Vagina (tissue), 2 donors: ENCODE measurements around the gene TPST2. TPM values are rescaled to one million over a fixed set of nuclear protein-coding genes. Genes with fewer than 3 reads are reported as not detected.

Experiments used
- DNase-seq, 2 donors: peaks; one replicate each; pipeline ENCODE4 v3.0.0-alpha.2; 2017; ENCODE audit errors: extremely low spot score in 2 of 2
- H3K27ac ChIP-seq: fragments of 200-600 bp; sonication (generic); one replicate; pipeline ENCODE4 v1.5.1; 2019
- H3K27me3 ChIP-seq: fragments of 200-600 bp; sonication (generic); one replicate; pipeline ENCODE4 v1.5.1; 2019
- H3K36me3 ChIP-seq, 2 donors: fragments of 200-600 bp; sonication (generic); one replicate each; pipeline ENCODE4 v1.5.1; 2017 to 2019
- H3K4me1 ChIP-seq: fragments of 200-600 bp; sonication (generic); one replicate; pipeline ENCODE4 v1.5.1; 2019
- H3K4me3 ChIP-seq, 2 donors: fragments of 200-600 bp; sonication (generic); 1 replicate in 1 of 2; 2 replicates in 1 of 2; pipeline ENCODE4 v1.5.1; 2016 to 2019
- H3K9me3 ChIP-seq: fragments of 200-600 bp; sonication (generic); one replicate; pipeline ENCODE4 v1.5.1; 2019
- POLR2A ChIP-seq, 2 donors: fragments of 450-650 bp; IDR thresholded peaks; one replicate each; pipeline ENCODE4 v1.6.1; 2017; ENCODE audit warnings: antibody characterized with exemption in 2 of 2, mild to moderate bottlenecking in 2 of 2, moderate library complexity in 2 of 2
- POLR2AphosphoS5 ChIP-seq, 2 donors: sonication (generic); formaldehyde crosslinking; IDR thresholded peaks; one replicate each; pipeline ENCODE4 v1.9.0; 2017; ENCODE audit warnings: antibody characterized with exemption in 2 of 2, mild to moderate bottlenecking in 2 of 2, low read depth in 1 of 2; ENCODE audit not compliant: insufficient read depth in 1 of 2
- intact Hi-C: fragments of 100-400 bp; cut with DNase I; formaldehyde crosslinking; loops from one replicate; pipeline ENCODE4 v1.15.1; 2023
- microRNA counts, 2 donors: library from miRNA; unstranded; fragments of <30 nt; microRNA quantifications; one replicate each; lab custom pipeline; 2016 to 2017
- microRNA-seq: library from miRNA; unstranded; fragments of <30 nt; microRNA quantifications from one replicate; pipeline ENCODE4, GENCODE V29; 2017; ENCODE audit warnings: borderline number of aligned reads, borderline replicate concordance
- small RNA-seq: library from RNA; depleted of rRNA; stranded (forward); fragments of <200 nt; gene quantifications from one replicate; pipeline ENCODE3, GENCODE V24; 2016
- total RNA-seq: library from RNA; depleted of rRNA; stranded (reverse); fragments of >200 nt; gene quantifications from one replicate; pipeline ENCODE4 v1.2.3, GENCODE V29; 2016
- TF ChIP-seq, protein P1 (sequence below), 3 experiments: fragments of 450-650 bp in 2 of 3; fragments of 200-600 bp in 1 of 3; sonication (generic) in 1 of 3; IDR thresholded peaks; one replicate each; pipeline ENCODE4 v1.5.1; 2017 to 2019; ENCODE audit warnings: antibody characterized with exemption in 3 of 3, mild to moderate bottlenecking in 2 of 3, moderate library complexity in 2 of 3

TPST2 gene
- total RNA-seq, 1 donor from 2014 or later: 96.3 TPM

DNA sequence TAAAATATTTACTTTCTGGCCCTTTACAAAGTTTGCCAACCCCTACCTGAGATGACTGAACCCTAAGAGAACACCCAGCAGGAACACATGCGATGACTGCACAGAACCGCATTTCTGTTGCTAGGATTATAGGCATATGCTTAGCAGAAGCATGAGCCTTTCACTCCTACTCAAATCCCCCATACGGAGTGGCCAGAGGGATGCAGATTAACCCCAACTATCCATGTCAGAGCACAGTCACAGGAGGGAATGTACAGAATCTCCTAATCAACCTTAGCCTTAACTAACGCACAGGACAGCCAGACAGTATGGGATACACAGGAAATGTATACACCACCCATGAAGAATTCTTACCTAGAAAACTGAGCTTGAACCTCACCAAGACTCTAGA lies 112.6 kb downstream of the TPST2 start:
- intact Hi-C loops: no loop called here
- Histone ChIP-seq H3K4me3 (no peak overlapping the region), H3K27me3 (no peaks in the 10 kb centered on the region), H3K36me3 (peaks cover 0 to 35% of the 10 kb centered on the region in 2 donors), H3K4me1 (peaks cover 39% of the 10 kb centered on the region), H3K9me3 (no peaks in the 10 kb centered on the region), H3K27ac (no peak overlapping the region)
- TF ChIP-seq, protein P1, sequence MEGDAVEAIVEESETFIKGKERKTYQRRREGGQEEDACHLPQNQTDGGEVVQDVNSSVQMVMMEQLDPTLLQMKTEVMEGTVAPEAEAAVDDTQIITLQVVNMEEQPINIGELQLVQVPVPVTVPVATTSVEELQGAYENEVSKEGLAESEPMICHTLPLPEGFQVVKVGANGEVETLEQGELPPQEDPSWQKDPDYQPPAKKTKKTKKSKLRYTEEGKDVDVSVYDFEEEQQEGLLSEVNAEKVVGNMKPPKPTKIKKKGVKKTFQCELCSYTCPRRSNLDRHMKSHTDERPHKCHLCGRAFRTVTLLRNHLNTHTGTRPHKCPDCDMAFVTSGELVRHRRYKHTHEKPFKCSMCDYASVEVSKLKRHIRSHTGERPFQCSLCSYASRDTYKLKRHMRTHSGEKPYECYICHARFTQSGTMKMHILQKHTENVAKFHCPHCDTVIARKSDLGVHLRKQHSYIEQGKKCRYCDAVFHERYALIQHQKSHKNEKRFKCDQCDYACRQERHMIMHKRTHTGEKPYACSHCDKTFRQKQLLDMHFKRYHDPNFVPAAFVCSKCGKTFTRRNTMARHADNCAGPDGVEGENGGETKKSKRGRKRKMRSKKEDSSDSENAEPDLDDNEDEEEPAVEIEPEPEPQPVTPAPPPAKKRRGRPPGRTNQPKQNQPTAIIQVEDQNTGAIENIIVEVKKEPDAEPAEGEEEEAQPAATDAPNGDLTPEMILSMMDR (IDR thresholded peaks at IDR 0.05): no peak
- no peak for TF ChIP-seq POLR2A (IDR thresholded peaks at IDR 0.05)
- TF ChIP-seq POLR2AphosphoS5 (IDR thresholded peaks at IDR 0.05; ENCODE audit: insufficient read depth in 1 of 2, low read depth in 1 of 2): no peak
- no peak for DNase-seq

DNA sequence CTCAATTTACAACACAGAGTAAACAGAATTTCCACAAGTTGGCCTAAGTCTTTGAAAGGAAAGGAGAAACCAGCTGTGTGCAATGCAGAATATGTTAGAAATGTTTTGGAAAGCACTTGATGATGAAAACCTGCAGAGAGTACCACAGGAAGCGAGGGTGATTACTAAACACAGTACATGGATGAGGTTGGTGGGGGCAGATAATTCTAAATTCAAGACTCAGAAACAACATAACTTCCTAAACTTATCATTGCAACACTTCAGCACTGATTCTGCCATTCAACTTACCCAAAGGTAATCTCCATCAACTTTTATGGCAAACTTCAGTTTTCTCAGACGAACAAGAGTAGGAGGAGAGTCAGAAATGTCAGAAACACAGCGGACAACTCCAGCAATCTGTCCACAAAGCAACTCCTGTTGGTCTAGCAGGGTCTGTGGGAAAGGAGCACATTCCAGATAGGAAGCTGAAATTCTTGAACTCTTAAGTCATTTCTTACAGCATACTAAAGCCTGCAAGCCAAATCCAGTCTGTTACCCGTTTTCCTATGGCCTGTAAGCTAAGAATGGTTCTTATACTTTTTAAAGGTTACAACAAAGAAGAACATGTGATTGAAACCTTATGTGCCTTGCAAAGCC lies 113.1 kb downstream of the TPST2 start:
- TF ChIP-seq, protein P1 (IDR thresholded peaks at IDR 0.05): no peak
- TF ChIP-seq POLR2AphosphoS5 (IDR thresholded peaks at IDR 0.05; ENCODE audit: insufficient read depth in 1 of 2, low read depth in 1 of 2) (no peak), POLR2A (IDR thresholded peaks at IDR 0.05) (no peak)
- intact Hi-C loops: no loop called here
- Histone ChIP-seq H3K4me3 (no peak overlapping the region), H3K27me3 (no peaks in the 10 kb centered on the region), H3K27ac (no peak overlapping the region), H3K36me3 (peaks cover 0 to 40% of the 10 kb centered on the region in 2 donors), H3K4me1 (peaks cover 34% of the 10 kb centered on the region), H3K9me3 (no peaks in the 10 kb centered on the region)
- DNase-seq: no peak

DNA sequence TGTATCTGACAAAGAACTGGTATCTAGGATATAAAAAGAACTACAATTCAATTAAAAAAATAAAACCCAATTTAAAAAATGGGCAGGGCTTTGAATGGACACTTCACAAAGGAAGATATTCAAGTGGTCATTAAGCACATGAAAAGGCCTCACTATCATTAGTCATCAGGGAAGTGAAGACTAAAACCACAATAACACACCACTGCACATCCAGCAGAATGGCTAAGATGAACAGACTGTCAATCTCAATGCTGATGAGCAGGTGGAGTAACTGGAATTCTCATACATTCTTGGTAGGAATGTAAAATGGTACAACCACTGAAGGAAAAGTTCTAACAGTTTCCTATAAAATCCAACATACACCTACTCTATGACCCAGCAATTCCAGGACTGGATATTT lies 115.2 kb downstream of the TPST2 start:
- Histone ChIP-seq H3K4me1 (peaks cover 12% of the 10 kb centered on the region), H3K9me3 (no peaks in the 10 kb centered on the region), H3K27ac (no peak overlapping the region), H3K27me3 (no peaks in the 10 kb centered on the region), H3K4me3 (no peak overlapping the region), H3K36me3 (peaks cover 0 to 62% of the 10 kb centered on the region in 2 donors)
- DNase-seq: no peak
- TF ChIP-seq, protein P1 (IDR thresholded peaks at IDR 0.05): no peak
- no peak for TF ChIP-seq POLR2A (IDR thresholded peaks at IDR 0.05)
- no peak for TF ChIP-seq POLR2AphosphoS5 (IDR thresholded peaks at IDR 0.05; ENCODE audit: insufficient read depth in 1 of 2, low read depth in 1 of 2)
- intact Hi-C loops: no loop called here

MicroRNA genes within 50 kb of the gene (microRNA counts, 767-probe panel; counts per million panel counts)
- 238 to 261 counts per million in 2 donors for microRNA hsa-miR-548j (lab: Ali Mortazavi, UCI)

Small RNA genes within 50 kb of the gene (microRNA-seq; reads per million reads assigned to microRNA genes)
- 1.4 reads per million for gene MIR548J

Small RNA genes within 50 kb of the gene (small RNA-seq; reads per million reads assigned to genes)
- not detected for gene MIR548J

Other genes with a start within 250 kb of the TPST2 start
- 2.2 TPM for gene ASPHD2, start 160.9 kb downstream of the TPST2 start, total RNA-seq
- gene HPS4, start 106.3 kb downstream of the TPST2 start, total RNA-seq: 36.1 TPM
- gene SRRD, start 106.3 kb downstream of the TPST2 start, total RNA-seq: 11.0 TPM
- gene TFIP11, start 77.7 kb downstream of the TPST2 start, total RNA-seq: 23.1 TPM
- not detected for gene CRYBB1, start 27.9 kb upstream of the TPST2 start, total RNA-seq
- not detected for gene CRYBA4, start 31.8 kb upstream of the TPST2 start, total RNA-seq
- gene MIAT, start 67.5 kb upstream of the TPST2 start, total RNA-seq: 2.7 TPM